CD4-positive, alpha-beta T cell treated with Interleukin-17A for 4 hours (primary cell): Measurements from ENCODE around the gene PDIA6.

Experiments
- DNase-seq: peaks from one replicate; pipeline ENCODE4 v3.0.0-alpha.2; 2020; ENCODE audit warnings: mixed read lengths

The PDIA6 gene, protein sequence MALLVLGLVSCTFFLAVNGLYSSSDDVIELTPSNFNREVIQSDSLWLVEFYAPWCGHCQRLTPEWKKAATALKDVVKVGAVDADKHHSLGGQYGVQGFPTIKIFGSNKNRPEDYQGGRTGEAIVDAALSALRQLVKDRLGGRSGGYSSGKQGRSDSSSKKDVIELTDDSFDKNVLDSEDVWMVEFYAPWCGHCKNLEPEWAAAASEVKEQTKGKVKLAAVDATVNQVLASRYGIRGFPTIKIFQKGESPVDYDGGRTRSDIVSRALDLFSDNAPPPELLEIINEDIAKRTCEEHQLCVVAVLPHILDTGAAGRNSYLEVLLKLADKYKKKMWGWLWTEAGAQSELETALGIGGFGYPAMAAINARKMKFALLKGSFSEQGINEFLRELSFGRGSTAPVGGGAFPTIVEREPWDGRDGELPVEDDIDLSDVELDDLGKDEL

DNA sequence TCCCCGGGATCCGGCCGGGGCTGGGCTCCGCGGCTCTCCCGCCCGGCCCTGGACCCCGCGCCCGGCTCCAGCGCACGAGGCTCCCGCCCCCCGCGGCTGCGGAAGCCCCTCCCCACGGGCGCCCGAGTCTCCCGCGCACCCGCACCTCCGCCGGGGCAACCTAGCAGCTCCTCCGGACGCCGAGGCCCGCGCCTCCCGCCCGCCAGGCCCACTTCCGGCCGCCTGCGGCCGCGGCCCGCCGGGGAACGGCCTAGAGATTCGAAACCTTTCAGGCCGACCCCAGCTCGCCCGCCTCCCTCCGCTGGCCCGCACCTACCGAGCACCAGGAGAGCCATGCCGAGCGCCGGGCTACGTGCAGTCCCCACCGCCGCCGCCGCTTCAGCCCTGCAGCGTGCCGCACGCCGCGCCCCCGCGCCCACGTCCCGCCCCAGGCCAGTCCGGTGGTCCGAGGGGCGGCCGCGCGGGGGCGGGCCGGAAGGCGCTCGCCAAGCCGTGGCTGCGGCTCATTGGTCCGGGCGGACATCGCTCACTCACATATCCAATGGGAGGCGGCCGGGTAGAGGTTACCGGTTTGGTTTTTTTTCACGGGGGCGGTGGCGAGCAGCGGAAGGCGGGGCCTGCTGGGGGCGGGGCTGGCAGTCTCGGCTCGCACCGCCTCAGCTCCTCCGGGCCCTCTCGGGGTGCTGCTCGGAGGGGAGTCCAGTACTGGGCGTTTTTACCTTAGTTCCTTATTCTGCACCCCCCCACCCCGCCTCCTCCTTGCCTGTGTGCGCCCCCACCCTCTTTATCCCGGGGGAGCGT lies at the start of gene PDIA6:
TSS of gene PDIA6 (minus strand) at position 424 of the 801 bp plus-strand sequence. CDS start at position 335, 89 bp downstream.
- peak; percentile 95 for DNase-seq

DNA sequence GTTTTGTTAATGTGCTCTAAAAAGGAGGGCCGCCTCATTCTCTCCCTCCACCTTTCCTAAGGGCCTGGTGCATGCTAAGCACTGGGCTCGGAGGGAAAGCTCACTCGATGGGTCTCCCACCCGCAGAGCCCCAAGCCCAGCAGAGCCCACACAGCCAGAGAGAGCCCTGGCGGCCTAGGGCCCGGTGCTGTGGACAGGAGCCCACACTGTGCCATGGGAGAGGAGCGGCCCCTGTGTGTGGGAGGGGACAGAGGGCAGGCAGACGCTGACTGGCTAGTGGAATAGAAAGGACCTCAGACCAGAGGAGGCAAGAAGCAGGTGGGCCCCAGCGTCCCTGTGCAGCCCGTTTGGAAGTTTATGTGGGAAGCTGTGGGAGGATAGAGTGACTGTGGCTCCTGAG lies 49.7 kb upstream of the PDIA6 start:
- DNase-seq = no peak

DNA sequence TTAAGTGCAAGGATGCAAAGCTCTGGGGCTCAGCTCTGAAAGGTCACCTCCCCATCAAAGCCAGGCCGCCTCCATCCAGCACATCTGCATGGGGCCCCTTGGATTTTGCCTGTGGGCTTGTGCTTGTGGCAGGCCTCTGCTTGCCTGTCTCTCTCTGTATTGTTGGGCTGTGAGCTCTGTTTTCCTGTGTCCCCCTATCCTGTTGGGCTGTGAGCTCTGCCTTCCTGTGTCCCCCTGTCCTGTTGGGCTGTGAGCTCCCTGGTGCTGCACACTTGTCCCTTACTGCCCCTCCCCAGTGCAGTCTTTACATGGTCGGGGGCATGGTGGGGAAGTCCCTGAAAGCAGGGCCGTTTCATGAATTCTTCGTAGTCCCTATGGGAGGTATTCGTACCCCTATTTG lies 49.2 kb upstream of the PDIA6 start:
- no peak for DNase-seq

DNA sequence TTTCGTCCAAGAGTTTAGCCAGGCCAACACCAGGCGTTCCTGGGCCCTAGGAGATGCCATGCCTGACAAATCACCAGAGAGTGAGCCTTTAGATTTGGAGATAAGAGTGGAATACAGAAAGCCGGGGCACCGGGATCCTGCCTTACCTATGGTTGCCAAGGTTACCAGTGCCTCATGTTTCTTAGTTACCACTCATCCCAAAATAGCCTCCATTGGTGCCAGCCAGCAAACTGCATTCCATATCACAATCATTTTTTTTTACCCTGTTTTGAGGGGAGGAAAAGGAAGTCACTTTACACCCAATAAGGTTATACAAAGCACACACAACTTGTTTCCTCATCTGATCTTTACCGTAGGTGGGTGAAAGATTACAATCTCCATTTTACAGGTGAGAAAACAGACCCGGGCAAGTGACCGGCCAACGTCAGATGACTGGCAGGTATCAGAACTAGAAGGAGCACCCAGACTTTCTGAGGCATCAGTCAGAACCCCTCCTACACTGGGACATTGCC lies 48.3 kb upstream of the PDIA6 start:
- DNase-seq = no peak

DNA sequence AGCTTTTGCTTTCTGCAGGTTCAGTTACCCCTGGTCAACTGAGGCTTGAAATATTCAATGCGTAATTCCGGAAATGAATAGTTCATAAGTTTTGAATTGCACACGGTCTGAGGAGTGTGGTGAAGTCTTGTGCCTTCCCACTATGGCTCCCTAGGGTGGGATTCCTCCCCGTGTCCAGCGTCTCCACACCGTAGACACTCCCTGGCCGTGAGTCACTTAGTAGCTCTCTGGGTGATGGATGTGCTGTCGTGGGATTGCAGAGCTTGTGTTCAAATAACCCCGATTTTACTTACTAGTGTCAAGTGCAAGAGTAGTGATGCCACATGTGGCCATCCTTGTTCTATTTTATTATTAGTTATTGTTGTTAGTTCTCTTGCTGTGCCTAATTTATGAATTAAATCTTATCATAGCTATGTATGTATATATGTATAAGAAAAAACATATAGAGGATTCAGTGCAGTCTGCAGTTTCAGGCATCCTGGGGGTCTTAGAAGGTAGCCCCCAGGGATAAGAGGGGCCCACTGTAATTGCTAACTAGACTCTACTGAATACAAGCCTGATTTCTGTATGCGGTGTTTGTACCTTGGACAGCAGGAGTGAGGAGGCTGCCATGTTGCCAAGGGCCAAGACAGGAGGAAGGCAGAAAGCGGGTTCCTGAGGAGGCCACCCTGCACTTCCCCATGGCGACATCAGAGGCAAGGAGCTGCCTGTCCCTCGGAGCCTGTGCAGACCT lies 47.7 kb upstream of the PDIA6 start:
- no peak for DNase-seq

DNA sequence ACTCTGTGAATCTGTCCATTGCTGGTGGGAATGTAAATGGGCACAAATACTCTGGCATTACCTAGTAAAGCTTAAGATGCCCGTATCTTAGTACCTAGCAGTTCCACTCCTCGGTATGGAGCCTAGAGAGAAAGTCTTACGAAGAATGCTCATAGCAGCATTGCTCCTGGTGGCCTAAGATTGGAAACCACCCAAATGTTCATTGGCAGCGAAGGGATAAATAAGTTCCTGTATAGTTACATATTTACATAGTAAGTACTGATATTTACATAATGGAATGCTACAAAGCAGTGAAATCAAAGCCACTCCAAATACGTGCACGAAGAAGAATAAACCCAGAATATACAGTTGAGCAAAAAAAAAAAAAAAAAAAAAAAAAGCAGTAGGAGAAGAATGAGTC lies 46.7 kb upstream of the PDIA6 start:
- no peak for DNase-seq

DNA sequence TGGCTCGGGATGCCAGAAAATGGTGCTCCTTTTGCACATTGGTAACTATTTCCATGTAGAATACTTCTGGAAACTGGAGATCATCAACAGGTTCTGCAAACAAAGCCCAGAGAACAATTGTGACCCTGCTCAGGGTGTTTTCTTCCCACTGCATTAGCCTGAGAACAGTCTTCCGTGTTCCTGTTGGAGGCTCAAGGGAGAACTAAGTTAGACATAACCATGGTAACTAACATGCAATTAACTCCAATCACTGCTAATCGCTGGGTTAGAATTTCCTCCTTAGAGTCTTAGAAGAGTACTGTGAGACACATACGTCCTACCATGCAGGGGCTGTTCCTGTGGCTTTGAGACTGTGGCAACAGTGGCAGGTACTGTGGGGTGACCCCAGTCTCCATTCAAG lies 36.0 kb upstream of the PDIA6 start:
- DNase-seq = no peak

DNA sequence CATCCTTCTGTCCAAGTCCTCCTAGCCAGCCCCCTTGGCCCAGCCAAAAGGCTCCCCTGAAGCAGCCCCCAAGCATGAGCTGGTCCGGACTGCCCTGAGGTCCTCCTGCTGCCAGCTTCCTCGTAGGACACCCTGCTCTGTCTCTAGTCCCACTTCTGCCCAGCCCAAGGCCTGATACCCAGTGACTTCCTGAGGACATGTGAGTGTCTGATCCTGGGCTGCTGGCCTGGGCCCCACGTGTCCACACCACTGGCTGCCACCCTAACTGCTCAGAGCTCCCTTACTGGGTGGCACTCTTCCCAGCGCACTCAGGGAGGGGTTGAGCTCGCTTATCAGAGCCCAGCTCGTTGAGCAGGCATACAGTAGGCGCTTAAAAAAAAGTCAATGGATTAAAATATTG lies 34.4 kb upstream of the PDIA6 start:
- no peak for DNase-seq

DNA sequence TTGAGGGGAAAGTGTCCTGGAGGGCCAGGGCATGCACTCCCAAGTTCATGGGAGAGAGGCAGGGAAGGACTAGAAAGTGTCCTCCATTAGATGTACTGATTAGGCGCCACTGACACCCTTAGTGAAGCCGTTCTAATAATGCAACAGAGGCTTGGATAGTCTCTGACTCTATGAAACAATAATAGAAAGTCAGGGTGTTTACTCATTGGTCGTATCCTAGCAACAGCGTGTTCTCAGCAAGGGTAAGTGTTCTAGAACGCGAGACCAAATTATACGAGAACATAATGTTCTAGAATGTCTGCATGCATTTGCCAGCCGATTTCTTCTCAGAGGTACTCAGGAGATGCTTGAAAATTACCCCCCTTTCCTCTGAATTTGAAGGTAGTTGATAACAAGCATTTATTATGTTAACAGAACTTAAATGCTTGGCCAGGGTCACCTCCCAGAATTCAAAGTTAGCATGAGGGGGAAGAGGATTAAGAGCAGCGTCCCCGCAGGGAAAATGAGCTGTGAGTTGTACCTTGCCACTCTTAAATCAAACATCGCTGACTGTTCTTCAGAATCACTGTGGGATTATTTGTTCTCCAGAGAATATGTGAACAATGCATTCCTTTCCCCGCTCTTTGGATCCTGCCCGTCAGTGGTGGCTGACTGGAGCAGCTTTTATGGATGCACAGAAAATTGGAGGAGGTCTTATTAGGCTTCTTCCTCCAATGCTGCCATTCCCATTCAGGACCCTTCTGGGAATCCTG lies 33.7 kb upstream of the PDIA6 start:
- DNase-seq = no peak

DNA sequence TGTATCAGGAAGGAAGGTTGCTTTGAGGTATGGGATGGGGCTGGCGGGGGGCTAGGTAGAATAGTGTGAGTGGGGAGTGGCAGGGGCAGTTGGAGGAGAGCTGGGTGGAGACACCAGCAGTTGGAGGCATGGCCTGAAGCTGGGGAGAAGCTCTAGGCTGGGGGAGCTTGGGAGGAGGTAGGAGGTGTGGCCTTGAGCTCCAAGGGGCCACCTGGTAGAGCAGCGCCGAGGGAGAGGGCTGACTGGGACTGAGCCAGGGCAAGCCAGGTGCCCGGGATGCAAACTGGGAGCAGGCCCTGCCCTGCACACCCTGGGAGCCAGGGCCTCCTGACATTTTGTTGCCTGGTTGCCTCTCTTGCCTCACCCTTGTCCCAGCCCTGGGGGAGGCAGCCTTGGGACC lies 33.1 kb upstream of the PDIA6 start:
- DNase-seq = no peak

DNA sequence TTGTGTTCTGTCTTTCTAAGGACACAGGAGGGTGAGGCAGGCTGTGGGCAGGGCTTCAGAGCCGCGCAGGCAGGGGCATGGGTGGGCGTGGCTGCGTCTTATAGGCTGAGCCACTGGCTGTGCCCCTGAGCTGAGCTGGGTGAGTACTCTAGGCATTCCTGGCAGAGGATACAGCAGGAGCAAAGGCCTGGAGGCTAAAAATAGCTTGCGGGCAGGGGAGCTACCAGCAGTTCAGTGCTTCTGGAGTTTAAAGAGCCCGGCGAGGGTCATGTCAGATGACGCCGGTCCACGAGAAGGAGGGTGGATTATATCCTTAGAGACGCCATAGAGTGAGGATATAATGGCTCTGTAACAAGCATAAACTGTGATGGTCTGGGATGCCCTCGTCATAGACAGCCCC lies 31.5 kb upstream of the PDIA6 start:
- DNase-seq = no peak

DNA sequence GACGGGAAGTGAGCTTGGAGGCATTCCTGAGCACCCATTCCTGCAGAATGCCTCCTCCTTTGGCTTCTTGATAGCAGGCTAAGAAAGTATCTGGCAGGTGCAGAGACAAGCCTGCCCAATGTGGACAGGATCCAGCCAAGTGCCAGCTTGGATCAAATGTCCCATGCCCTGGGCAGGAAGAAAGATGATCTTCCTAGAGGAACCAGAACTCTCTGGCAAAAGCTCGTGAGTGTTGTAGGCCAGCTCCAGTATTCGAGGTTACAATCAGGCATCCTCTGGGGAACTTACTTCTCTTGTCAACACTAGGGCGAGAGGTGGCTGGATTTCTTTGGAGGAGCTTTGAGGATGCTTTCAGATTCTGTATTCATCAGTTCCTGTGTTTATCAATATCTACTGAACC lies 29.9 kb upstream of the PDIA6 start:
- no peak for DNase-seq

DNA sequence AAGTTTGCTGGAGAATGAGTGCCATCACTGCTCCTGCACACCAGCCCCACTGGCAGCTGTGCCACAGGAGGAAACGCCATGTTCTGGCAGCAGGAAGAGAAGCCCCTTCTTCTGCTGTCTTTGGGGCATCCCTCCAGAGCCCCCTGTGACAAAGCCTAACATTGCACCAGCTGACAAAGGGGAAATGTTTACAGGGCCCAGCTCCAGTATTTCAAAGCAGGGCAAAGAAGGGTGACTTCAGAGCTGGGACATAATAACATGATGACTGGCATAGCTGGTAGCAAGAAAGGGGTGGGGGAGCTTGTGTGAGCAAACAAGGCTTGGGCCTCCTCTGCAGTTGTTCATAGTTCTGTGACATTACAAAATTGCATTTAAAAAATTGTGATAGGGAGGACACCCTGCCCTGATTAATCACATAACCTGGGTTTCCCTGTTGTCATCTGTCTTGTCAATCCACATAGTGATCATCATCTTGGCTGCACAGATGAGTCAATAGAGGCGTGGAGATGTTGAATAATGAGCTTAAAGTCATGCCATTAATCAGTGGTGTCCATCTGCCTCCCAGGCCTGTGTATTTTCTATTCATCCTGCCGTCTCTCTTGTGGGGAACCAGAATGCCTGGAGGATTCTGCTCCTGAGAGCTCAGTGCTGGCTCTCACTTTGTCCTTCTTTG lies 29.1 kb upstream of the PDIA6 start:
- no peak for DNase-seq

DNA sequence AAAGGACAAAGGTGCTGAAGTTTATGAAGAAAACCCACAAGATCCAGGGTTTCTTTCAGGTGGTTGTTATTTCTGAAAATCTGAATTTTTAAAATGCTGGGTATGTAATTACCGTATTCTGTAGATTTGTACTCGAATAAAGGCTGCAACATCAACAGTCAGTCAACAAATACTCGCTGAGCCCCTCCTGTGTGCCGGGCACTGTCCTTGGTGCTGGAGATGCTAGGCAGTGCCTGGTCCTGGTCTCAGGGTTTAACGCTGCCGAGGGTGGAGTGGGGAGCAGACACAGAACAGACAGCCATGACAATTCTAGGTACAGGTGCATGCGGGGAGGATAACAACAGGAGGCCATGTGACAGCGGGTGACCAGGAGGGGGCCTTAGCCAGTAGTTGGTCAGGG lies 27.2 kb upstream of the PDIA6 start:
- DNase-seq = no peak

DNA sequence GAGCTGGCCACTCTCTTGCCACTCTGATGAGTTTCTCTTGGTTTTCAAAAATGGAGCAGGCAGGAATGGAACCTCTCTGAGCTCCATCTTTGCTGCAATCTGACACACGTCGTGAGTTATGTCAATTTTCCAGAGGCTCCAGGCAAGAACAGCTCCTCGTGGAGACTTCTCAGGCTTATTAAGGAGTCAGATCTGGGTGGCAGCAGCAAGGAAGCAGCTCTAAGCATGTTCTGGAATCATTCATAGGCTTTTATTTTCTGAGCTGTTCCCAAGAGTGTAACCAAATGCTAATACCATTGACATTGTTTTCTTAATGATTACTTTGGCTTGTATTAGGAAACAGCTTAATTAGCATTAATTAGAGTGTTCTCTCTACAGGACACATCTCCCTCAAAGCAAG lies 26.1 kb upstream of the PDIA6 start:
- DNase-seq = no peak

DNA sequence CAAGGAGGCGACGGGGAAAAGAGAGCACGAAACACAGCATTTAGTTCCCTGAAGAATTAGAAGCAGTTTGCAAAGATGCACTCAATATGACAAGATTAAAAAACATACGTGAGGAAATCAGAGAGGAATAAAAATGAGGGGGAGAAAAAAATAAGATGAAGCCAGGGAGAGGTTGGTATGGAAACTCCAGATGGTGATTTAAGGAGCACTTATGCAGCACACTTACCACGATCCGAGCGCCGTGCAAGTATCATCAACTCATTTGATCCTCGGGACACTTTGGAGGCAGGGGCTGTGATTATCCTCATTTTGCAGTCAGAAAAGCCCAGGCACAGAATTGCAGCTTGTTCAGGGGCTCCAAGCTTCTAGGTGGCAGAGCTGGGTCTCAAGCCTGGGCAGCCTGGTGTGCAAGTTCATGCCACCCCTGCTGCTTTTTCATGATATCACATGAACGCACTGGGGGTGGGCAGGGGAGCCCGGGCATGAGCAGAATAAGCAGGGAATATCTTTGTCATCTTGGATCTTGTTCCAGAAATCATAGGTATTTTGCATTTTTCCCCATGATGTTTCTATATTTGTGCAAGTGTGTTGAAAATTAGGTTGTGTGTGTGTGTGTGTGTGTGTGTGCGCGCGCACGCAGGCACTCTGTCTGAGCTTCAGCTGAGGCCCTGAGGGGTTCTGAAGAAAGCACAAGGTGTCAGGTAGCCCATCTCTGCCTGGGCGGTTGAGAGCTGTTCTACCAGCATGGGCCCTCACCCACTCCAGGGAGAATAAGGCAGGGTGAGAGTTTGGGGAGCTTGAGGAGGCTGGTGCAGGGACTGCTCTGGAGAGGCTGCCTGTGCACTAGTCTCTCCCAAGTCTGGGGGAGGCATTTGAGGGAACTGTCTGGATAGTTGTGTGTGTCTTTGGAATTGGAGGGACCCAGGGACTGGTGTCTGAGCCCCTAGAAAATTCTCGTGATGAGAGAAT lies 25.0 kb upstream of the PDIA6 start:
- no peak for DNase-seq

DNA sequence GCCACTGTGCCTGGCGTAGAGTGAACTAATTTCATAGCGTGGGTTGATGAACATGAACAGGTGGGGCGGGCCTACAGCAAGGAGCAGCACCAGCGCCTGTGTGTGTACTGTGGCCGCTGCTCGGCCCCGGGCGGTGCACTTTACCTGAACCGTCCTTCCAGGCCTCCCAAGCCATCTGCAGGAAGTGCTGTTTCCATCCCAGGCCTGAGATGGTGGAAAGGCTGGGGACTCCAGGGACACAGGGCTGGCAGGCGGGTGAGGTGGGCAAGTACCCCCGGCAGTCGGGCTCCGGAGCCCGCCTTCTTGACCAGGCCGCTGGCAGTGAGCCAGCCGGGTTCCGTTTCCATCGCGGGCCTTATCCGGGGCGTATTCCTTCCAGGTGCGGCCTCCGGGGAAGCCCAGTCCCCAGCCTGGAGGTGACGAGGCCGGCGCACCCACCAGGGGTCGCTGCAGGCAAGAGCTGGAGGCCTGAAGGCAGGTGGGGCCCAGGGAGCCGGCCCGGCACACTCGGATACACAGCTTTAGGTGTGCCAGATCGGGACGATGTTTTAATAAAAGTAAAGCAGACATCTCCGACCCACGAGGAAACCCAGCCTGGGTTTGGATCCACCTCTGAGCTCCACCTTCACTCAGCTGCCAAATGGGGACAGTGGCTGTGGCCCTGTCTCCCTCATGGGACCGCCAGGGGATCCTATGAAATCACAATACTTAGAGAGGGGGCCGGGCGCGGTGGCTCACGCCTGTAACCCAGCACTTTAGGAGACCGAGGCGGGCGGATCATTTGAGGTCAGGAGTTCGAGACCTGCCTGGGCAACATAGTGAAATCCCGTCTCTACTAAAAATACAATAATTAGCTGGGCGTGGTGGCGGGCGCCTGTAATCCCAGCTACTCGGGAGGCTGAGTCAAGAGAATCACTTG lies 22.7 kb upstream of the PDIA6 start:
- DNase-seq = peak; percentile 81

DNA sequence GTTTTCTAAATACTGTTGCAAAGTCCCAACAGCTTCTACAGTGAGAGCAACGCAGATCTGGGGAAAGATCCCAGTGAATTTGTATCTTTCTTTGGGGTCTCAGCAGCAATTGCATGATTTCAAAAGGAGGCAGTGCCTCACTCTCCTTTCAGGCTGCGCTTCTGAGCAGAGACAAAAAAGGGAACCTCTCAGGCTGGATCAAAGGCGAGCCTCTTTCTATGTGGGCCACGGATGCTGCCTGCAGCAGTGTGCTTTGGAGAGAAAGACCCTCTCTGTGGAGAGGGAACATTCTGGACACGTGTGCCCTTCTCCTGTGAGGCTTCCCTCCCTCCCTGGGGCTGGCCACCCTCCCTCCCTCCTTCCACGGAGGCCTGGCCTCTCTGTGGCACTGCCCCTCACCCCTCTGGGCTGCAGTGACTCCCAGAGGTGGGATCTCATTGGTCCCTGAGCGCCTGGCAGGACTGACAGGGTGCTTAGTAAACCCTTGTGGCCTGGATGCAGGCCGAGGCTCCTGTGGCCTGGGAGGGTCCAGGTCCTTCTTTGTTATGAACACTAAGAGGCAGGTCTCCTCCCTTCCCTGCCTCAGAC lies 21.6 kb upstream of the PDIA6 start:
- no peak for DNase-seq

DNA sequence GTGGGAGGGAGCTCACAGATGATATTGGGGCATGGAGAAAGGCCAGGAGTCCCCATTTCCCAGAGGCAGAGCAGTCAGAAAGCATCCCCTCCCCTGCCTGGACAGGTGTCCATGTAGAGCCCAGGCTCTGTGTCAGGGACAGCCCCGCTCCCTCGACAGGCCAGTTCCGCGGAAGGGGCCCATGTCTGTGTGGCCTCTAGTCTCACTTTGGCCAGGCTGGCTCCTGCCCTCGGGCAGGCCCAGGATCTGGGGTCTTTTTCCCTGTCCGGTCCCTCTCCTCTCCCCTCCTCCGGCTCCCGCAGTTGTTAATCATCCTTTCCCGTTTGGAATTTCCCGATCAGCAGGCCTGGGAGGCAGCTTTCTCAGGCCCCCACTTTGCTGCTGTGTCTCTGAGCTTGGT lies 20.4 kb upstream of the PDIA6 start:
- DNase-seq = no peak
